IPS DF 4.7 (cell line): ENCODE data around the gene KLF5.

Experiments
- DNase-seq: peaks from one replicate; pipeline ENCODE4 v3.0.0-alpha.2; 2013; ENCODE audit warnings: low spot score; ENCODE audit errors: extremely low read depth

Gene KLF5

DNA sequence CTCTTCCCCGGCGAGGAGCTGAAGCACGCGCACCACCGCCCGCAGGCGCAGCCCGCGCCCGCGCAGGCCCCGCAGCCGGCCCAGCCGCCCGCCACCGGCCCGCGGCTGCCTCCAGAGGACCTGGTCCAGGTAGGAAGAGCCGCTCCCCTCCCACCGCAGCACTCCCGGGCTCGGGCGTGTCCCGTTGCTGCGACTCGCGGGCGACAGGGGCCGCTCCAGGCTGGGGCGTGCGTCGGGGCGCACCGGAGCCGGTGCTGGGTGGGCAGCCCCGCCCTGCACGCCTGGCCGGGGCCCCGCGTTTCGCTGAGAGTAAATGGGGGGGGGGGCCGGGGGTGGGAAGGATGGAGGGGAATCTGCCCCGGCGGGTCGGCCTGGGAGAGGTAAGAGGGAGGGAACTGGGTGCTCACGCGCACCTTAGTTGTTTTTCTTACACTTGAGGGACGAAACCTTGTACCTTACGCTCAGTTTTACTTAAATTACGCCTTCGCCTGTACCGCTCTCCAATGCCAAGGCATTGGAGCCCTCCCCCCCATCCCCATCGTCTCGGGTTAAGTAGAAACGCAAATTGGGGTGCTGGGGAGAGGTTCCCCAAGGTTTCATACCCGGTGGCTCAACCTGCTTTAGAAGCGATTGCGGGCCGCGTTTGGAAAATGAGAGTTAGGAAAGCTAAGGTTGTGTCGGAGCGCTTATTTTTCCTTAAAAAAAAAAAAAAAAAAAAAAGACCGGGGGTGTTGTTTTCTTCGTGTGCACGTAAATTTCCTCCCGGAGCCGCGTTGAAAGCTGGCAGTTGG lies 850 bp downstream of the KLF5 start:
- no peak for DNase-seq

DNA sequence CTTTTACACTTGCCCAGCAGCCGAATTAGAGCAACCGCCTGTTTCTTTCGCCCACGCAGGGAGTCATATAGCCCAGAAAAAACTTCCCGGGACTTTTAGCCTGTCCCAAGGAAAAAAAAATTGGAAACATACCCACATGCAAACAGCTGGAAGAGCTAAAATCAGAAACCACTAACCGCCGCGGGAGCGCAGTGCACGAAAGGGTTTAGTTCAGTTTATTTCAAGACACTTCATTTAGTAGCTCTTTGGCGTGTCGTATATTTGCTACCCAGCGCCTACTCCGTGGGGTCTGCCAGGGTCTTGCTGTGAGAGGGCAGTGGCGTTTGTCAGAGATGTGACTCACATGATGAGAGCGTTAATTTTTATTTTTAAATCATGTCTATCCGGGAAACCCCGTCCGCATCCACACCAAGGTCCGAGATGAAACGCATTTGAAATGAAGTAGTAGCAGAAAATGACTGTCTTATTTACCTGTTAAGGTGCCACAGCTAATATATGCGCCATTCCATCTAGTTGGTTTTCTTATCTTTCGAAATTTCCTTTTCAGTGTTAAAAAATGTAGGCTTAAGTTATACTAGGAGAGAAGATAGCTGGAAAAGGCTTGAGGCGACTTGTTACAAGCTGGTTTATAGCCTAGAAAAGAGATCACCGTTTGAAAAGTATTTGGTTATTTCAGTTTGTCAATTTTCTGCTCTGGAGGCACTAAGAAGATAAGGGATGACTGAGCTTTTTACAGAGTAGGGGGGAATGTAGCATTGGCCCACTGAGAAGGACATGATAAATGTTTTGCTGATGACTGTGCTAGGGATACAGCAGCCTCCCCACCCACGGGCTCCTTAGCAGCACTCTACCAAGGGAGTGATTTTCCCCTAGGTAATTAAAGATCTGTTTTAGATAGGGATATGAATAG lies 1.7 kb downstream of the KLF5 start:
- no peak for DNase-seq

DNA sequence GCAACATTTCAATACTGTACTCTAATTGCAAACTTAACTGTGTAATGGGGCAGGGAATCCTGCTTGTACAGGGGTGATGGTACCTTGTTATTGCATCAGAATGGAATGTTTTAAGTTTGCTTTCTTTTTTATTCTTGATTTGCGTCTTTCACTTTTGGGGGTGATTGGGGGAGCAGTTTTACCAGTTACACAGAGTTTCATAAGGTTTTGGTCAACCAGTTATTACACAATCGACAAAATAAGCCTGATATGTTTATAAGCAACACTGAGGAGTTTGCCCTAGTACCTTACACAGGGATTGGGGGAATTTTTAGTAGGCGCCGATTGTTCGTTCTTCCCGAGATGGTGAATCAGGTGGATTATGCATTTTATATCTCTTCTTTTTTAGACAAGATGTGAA lies 2.7 kb downstream of the KLF5 start:
- DNase-seq = no peak

DNA sequence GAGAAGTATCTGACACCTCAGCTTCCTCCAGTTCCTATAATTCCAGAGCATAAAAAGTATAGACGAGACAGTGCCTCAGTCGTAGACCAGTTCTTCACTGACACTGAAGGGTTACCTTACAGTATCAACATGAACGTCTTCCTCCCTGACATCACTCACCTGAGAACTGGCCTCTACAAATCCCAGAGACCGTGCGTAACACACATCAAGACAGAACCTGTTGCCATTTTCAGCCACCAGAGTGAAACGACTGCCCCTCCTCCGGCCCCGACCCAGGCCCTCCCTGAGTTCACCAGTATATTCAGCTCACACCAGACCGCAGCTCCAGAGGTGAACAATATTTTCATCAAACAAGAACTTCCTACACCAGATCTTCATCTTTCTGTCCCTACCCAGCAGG lies 3.1 kb downstream of the KLF5 start:
- no peak for DNase-seq

DNA sequence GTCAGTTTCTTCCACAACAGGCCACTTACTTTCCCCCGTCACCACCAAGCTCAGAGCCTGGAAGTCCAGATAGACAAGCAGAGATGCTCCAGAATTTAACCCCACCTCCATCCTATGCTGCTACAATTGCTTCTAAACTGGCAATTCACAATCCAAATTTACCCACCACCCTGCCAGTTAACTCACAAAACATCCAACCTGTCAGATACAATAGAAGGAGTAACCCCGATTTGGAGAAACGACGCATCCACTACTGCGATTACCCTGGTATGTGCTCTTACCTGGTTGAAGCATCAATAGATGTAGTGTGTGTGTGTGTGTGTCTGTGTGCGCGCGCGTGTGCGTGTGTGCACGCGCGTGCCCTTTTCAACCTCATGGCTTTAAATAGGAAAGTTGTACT lies 3.7 kb downstream of the KLF5 start:
- no peak for DNase-seq

DNA sequence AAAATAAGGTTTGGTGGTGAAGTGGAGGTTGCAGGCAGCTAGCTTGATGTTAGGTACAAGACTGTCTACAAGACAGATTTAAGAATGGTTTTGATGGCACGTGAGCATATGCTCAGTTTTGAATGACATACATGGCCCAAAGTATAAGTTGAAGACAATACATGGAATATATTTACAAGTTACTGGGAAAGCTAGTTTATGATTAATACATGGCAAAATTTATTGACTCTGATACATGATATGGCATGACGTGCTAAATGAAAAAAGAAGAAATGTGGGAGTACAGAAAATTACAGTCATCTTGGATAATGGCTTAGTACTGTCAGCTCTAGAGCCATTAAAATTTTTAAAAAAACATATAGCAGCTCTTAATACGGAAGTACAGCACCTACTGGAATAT lies 4.4 kb downstream of the KLF5 start:
- no peak for DNase-seq

DNA sequence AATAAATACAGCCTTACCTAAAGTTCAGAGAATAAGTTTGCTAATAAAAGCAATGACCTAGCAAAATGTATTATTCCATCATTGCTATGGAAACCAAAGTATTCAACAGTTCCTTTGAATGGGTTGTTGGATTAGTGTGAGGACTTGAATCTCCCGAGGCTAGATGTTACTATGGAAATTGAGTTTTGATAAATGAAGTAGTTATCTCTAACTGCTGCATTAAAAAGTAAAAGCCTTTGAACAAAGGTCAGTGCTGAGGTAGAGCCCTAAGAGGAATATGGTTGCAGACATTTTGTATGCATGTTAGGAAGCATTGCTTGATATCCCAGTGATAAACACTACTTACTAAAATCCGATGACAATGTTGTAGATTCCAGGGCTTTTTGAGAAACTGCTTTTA lies 6.2 kb downstream of the KLF5 start:
- DNase-seq = no peak

DNA sequence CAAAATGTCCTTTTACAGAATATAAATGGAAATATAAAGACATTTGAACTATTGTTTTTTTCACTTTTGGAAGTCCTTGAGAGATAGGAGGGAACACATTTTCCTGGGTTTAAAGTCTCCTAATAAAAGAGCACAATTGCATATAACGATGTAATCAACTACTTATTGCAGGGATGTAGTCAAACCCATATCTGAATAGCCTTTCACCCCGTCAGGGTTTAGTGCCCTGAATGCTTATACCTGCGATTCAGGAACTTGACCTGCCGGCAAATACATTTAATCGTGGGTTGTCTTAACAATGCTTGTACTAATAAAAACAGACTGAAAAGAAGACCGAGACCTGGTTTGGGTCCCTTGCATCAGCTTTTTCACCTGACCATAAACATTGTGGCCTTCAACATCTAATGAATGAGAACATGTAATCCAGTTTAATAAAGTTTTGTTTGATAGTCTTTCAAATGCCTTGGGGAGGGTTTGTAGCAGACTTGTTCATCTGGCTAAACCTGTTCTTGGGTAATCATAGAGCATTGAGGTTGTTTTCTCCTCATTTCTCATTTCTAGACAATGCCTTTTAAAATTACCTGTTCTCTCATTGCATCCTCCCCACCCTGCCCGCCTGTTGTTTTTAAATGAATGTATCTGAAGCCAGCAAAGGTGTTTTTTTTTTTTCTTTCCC lies 7.0 kb downstream of the KLF5 start:
- DNase-seq = no peak

DNA sequence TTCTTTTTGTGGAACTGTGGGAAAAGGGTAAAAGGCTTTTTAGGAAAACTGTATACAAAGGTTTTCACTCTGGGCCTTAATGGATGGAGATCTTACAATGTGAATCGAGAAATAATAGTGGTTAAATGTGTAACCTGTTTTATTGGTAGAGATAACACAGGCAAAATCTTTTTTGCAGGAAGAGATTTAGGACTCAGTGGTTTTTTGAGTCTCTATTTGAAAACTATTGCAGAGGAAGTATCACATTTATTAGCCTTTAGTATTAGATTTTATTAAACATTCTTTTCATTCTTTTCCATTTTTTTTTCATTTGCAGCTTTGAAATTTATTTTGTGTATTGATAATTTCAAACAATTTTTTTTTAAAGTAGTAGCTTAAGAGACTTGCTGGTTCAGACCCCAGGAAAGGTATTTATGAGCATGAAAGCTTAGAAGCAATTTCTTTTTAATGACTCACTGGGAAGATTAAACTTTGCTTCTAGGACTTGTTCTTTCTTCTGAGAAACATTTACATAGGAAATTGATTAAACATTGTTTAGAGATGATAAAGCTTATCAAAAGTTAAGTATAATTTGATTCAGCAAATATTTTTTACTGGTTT lies 10.5 kb downstream of the KLF5 start:
- DNase-seq = no peak

DNA sequence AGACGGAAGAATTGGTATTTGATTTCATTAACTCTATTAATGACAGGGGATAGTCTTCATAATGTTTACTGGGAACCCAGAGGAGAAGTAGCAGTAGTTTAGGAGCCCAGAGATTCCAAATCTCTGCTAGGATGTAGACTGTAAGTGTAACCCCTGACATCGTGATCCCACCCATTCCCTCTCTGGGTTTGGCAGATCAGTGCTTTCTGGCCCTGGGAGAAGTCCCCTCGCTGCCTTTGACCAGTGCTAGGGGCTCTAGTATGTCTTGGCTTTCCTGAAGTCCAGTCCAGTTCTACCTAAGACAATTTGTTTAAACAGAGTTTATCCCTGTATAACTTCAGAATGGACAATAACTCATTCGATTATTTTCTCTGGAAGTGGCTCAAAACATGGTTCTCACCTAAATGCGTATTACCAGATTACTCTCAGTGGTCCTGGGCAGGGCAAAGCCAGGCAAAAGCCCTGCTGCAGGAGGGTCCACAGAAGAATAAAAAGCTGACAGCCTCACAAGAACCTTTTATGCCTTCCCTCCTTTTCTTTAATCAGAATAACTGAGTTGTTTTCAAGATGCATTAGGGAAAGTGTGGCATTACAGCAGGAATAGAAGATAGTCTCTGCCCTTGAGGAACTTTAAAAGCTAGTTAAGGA lies 11.8 kb downstream of the KLF5 start:
- no peak for DNase-seq

DNA sequence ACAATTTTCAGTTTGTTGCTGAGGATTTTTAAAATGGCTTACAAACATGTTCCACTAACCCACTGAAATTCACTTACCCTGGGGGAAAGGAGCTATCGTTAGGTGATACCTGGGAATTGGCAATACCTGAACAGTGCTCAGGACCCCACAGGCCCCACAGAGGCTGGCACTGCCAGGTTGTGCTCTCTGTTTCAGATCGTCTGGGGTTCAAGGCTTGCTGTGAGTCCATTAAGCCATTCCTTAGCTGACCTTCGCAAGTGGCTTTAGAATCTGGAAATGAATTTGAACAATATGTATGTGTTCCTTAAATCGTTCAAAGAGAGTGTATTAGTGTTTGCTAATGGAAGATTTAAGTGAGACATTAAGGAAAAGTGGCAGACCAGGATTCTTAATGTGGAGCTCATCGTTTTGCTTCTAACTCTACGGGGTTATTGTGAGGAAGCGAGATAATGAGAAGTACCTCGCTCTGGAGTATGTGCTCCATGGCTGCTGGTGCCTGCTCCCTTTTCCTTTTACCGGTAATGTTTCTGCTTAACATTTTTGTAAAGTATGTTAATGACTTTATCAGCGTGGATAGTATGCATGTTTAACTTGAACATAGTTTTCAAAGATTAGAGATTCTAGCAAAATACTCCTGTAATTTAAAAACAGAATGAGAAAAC lies 13.6 kb downstream of the KLF5 start:
- DNase-seq = no peak

DNA sequence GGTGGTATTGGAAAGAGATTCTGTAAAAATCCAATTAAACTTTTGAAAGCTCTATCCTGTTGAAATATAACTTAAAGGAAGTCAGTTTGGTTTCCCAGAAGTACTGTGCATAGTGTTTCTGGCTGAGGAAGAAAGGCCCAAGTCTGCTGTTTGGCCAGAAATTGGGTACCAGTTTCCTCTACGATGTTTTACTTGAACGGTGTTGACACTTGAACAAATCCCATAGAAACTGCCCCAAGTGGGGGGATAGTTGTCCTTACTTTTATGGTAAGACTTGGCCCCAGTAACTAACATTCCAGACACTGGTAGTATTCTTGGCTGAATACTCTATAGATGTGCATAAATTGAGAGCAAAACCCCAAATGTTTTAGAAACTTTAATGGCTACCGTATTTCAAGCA lies 14.2 kb downstream of the KLF5 start:
- DNase-seq = no peak

DNA sequence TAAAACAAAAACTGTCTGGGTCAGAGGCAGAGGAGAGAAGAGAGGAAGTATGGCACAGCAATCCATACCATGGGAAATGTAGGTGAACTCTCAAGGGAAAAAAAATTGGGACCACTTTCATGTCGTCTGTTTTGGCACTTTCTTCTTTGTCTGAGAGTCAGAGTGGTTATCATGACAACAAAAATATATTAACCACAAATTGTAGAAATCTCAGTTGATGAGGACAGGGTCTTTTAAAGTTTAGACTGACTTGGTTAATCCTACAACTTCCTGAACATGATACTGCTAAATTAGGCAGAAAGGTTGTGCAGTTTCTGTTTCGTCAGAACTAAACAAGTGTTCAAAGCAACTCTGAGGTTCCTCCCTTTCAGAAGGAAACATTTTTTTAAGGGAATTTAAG lies 15.2 kb downstream of the KLF5 start:
- no peak for DNase-seq

DNA sequence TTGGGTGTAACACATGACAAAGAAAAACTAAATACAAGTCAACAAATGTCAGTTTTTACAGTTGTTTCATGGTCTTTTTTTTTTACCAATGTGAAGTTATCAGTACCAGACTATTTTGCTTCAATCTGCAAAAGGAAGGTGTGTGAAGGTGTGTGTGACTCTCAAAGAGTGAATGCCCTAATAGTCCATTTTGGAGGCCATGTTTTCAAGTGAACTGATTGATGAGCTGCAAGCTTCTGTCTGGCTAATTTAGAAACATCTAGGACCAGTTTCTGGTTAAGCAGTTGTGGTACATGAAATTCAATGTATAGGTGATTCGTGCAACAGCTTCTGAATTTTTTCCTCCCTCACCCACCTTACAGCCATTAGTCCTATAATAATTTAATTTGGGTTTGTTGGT lies 16.1 kb downstream of the KLF5 start:
- DNase-seq = no peak

DNA sequence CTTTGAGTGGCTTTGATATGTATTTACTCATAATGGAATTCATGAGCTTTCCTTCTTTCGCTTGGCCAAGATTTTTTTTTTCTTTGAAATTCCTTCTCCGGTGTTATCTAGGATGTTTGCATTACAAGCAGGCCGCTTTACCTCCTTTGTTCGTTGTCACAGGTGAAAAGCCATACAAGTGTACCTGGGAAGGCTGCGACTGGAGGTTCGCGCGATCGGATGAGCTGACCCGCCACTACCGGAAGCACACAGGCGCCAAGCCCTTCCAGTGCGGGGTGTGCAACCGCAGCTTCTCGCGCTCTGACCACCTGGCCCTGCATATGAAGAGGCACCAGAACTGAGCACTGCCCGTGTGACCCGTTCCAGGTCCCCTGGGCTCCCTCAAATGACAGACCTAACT lies 16.7 kb downstream of the KLF5 start:
- DNase-seq = peak; percentile 87

DNA sequence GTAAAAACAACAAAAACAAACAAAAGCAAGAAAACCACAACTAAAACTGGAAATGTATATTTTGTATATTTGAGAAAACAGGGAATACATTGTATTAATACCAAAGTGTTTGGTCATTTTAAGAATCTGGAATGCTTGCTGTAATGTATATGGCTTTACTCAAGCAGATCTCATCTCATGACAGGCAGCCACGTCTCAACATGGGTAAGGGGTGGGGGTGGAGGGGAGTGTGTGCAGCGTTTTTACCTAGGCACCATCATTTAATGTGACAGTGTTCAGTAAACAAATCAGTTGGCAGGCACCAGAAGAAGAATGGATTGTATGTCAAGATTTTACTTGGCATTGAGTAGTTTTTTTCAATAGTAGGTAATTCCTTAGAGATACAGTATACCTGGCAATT lies 17.1 kb downstream of the KLF5 start:
- DNase-seq = no peak

DNA sequence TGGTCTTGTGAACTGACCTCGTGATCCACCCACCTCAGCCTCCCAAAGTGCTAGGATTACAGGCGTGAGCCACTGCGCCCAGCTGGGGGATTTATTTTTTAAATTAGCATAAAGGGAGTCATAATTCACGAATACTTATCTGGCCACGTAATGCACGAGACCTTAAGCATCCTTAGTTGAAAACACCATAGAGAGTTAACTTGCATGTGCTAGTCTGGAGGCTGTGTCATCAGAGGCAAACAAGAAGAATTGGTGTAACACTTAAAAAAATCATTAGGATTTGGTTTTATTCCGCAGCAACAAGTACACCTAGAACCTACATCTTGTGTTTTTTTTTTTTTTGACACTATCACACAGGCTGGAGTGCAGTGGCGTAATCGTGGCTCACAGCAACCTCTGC lies 19.1 kb downstream of the KLF5 start:
- DNase-seq = no peak

DNA sequence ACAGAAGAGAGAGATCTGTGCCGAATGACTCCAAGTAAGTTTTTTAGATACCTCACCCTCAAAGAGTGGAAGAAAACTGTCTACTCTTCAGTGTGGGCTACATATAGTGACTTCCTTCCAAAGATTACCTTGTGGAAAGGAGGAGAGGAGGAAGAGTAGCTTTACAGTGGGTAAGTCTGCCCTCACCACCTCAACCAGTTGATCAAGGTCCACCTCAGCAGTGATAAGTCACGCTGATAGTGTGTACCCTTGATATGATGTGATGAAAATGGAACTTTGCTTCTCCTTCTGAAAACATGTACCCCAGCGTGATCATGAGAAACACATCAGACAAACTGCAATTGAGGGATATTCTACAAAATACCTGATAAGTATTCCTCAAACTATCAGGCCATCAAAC lies 20.6 kb downstream of the KLF5 start:
- DNase-seq = no peak

DNA sequence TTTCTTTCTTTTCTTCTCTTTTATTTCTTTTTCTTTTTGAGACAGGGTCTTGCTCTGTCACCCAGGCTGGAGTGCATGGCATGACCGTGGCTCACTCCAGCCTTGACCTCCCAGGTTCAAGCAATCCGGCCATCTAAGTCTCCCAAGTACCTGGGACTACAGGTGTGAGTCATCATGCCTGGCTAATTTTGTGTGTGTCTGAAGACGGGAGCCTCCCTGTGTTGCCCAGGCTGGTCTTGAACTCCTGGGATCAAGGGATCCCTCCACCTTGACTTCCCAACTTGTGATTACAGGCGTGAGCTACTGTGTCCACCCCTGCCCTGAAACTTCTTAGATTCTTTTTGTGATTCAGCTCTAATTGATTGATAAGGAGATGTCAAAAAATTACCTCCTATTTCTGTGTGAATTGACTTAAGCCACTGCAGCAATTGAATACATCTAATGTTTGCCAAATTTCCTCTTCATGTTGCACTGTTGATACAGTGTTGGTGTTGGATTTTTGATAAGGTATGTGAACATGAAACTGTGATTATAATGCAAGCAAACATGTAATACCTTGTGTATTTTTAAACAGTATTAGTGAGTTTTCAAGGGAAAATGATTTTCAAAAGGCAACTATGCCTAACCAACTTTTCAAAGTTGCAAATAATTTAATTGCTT lies 22.6 kb downstream of the KLF5 start:
- DNase-seq = no peak

DNA sequence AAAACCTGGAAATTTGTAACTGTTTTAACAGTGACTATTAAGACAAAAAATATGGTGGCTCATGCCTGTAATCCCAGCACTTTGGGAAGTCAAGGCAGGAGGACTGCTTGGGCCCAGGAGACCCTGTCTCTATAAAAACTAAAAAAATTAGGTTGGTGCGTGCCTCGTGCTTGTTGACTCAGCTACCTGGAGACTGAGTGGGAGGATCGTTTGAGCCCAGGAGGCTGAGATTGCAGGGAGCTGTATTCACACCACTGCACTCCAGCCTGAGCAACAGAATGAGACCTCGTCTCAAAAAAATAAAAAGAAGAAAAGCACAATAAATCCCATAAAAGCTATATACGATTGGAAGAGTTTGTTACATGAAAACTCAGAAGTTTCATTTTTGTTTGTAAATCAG lies 23.7 kb downstream of the KLF5 start:
- DNase-seq = no peak
